Spleen (tissue), 11 donors: ENCODE data around the gene TSC1. TPM values are rescaled to one million over a fixed set of nuclear protein-coding genes. Genes with fewer than 3 reads are reported as not detected.

ENCODE experiments used
- DNase-seq: peaks from one replicate; pipeline ENCODE4 v3.0.0-alpha.2; 2020
- H3K27ac ChIP-seq, 8 donors: fragments of 200-600 bp; sonication (generic) in 7 of 8; 1 replicate in 4 of 8; 2 replicates in 4 of 8; pipeline versions ENCODE4 v1.5.0 to v1.8.0; 2016 to 2021; ENCODE audit warnings: inconsistent platforms in 4 of 8, mild to moderate bottlenecking in 4 of 8, moderate library complexity in 1 of 8
- H3K27me3 ChIP-seq, 7 donors: fragments of 200-600 bp; sonication (generic) in 6 of 7; replicated peaks in 1 of 7; 1 replicate in 4 of 7; 2 replicates in 3 of 7; pipeline versions ENCODE4 v1.5.0 to v1.8.0; 2016 to 2021; ENCODE audit warnings: inconsistent platforms in 3 of 7, mild to moderate bottlenecking in 1 of 7
- H3K36me3 ChIP-seq, 6 donors: fragments of 200-600 bp; sonication (generic) in 5 of 6; 1 replicate in 4 of 6; 2 replicates in 2 of 6; pipeline versions ENCODE4 v1.5.0 to v1.8.0; 2016 to 2021; ENCODE audit warnings: inconsistent platforms in 2 of 6
- H3K4me1 ChIP-seq, 6 donors: fragments of 200-600 bp; sonication (generic) in 5 of 6; 1 replicate in 3 of 6; 2 replicates in 3 of 6; pipeline versions ENCODE4 v1.5.0 to v1.8.0; 2016 to 2021; ENCODE audit warnings: inconsistent platforms in 3 of 6
- H3K4me3 ChIP-seq, 8 donors: fragments of 200-600 bp; sonication (generic) in 7 of 8; 1 replicate in 4 of 8; 2 replicates in 4 of 8; pipeline versions ENCODE4 v1.5.0 to v1.8.0; 2016 to 2021; ENCODE audit warnings: inconsistent platforms in 4 of 8, mild to moderate bottlenecking in 4 of 8, moderate library complexity in 2 of 8
- H3K9me3 ChIP-seq, 8 donors: fragments of 200-600 bp; sonication (generic) in 7 of 8; 1 replicate in 4 of 8; 2 replicates in 4 of 8; pipeline versions ENCODE4 v1.5.0 to v1.8.0; 2016 to 2021; ENCODE audit warnings: inconsistent platforms in 4 of 8
- POLR2A ChIP-seq, 3 donors: fragments of 450-650 bp; IDR thresholded peaks; one replicate each; pipeline ENCODE4 v1.5.1; 2017; ENCODE audit warnings: antibody characterized with exemption in 3 of 3, mild to moderate bottlenecking in 1 of 3
- POLR2AphosphoS5 ChIP-seq, 3 donors: sonication (generic); formaldehyde crosslinking; IDR thresholded peaks; one replicate each; pipeline ENCODE4 v1.5.1; 2017; ENCODE audit warnings: antibody characterized with exemption in 3 of 3
- WGBS, 5 donors: extraction: QIAGEN DNeasy Blood & Tissue Kit in 3 of 5; methylation state at CpG; one replicate each; pipeline versions ENCODE4 v1.1.5 to v1.1.7; 2013 to 2018; 5-methylcytosine and 5-hydroxymethylcytosine counted together
- intact Hi-C: fragments of 100-400 bp; cut with DNase I; formaldehyde crosslinking; loops from one replicate; pipeline ENCODE4 v1.15.0; 2023; ENCODE audit warnings: low total_unique reads
- polyA plus RNA-seq, 3 donors: library from polyadenylated mRNA; stranded (reverse); fragments of 200-250 nt; gene quantifications; one replicate each; pipeline ENCODE4 v1.2.1, GENCODE V29; 2013
- total RNA-seq, 7 donors: library from RNA; depleted of rRNA in 3 of 7; stranded (reverse); fragments of >200 nt in 3 of 7; fragmentation: NEBNext Ultra II Directional in 4 of 7; extraction: Animal tissue kit (Norgen Biotek cat#: 25700) in 4 of 7; gene quantifications; one replicate each; pipeline versions ENCODE4 v1.1.0 to v1.2.1, GENCODE V29; 2016 to 2021
- TF ChIP-seq, protein P1 (sequence below), 11 experiments: fragments of 200-600 bp in 7 of 11; fragments of 450-650 bp in 4 of 11; sonication (generic) in 4 of 11; IDR thresholded peaks in 8 of 11; conservative IDR thresholded peaks in 3 of 11; 1 replicate in 7 of 11; 2 replicates in 4 of 11; pipeline versions ENCODE4 v1.4.0 to v1.8.0; 2016 to 2021; ENCODE audit warnings: antibody characterized with exemption in 11 of 11, inconsistent platforms in 4 of 11, mild to moderate bottlenecking in 1 of 11
- donor health status: healthy with polysubstance abuse.
- donor health status: DM: no; HTN: no; CAD: no; lungs with moderate emphysema.
- donor health status: DM: no; HTN: no; CAD: no.
- donor health status: Bipolar disorder and iron deficiency.
- donor health status: healthy.
- donor health status: DM: no; HTN: no; CAD: no.
- donor health status: DM: yes; HTN: yes; CAD: no.

TSC1 gene
- total and polyA plus RNA-seq, 10 donors = 6.9 to 80.6 (median 51.6) TPM

DNA sequence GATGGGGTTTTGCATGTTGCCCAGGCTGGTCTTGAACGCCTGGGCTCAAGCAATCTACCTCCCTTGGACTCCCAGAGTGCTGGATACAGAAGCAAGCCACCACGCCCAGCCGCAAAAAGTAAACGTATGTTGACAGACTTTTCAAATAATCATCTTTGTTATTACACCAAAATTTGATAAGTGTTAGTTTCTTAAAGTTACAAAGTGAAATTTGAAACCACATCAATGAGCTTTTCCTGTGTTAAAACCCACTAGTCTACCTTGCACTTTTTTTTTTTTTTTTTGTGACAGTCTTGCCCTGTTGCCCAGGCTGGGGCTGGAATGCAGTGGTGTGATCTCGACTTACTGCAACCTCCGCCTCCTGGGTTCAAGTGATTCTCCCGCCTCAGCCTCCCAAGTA, 35.8 kb downstream of the TSC1 start:
- H3K27me3 ChIP-seq = no peaks in the 10 kb centered on the region
- H3K36me3 ChIP-seq = peaks cover 7 to 98% (median 66%) of the 10 kb centered on the region in 6 donors
- H3K4me1 ChIP-seq = peaks cover 0 to 13% (median 0%) of the 10 kb centered on the region in 6 donors
- WGBS, 5 donors = 83 to 88% (median 86%) methylated on average over 7 of the region's 7 CpGs
- H3K9me3 ChIP-seq = no peaks in the 10 kb centered on the region
- DNase-seq = no peak
- intact Hi-C loops = no loop called here
- no peak overlapping the region for H3K4me3 ChIP-seq
- no peak overlapping the region for H3K27ac ChIP-seq
- TF ChIP-seq, protein P1, sequence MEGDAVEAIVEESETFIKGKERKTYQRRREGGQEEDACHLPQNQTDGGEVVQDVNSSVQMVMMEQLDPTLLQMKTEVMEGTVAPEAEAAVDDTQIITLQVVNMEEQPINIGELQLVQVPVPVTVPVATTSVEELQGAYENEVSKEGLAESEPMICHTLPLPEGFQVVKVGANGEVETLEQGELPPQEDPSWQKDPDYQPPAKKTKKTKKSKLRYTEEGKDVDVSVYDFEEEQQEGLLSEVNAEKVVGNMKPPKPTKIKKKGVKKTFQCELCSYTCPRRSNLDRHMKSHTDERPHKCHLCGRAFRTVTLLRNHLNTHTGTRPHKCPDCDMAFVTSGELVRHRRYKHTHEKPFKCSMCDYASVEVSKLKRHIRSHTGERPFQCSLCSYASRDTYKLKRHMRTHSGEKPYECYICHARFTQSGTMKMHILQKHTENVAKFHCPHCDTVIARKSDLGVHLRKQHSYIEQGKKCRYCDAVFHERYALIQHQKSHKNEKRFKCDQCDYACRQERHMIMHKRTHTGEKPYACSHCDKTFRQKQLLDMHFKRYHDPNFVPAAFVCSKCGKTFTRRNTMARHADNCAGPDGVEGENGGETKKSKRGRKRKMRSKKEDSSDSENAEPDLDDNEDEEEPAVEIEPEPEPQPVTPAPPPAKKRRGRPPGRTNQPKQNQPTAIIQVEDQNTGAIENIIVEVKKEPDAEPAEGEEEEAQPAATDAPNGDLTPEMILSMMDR (IDR thresholded peaks at IDR 0.05 in 8 of 11, conservative IDR thresholded peaks at IDR 0.05 in 3 of 11) = no peak
- TF ChIP-seq POLR2A (IDR thresholded peaks at IDR 0.05) = no peak
- no peak for TF ChIP-seq POLR2AphosphoS5 (IDR thresholded peaks at IDR 0.05)

DNA sequence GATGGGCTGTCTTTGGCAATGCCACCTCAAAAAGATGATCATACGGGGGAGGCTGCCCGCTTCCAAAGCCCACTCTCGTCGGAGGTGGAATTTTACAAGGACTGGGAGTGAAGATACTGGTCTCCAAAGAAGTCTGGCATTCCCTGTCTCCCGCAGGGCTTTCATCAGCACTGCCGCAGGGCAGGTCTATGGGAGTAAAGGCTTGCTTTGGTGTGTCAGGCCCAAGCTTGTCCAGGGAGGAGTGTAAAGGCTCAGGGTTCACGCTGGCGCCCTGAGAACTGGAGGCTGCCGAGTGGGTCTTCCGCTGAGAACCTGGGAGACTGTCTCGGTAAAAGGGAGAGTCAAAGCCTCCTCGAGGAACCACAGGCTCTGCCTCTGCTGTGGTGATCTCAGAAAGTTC, 38.7 kb downstream of the TSC1 start:
- Histone ChIP-seq H3K27ac (no peak overlapping the region), H3K4me3 (no peak overlapping the region), H3K4me1 (peaks cover 0 to 25% (median 3%) of the 10 kb centered on the region in 6 donors), H3K36me3 (peaks cover 2 to 95% (median 66%) of the 10 kb centered on the region in 6 donors), H3K27me3 (no peaks in the 10 kb centered on the region), H3K9me3 (no peaks in the 10 kb centered on the region)
- DNase-seq = no peak
- TF ChIP-seq, protein P1 (IDR thresholded peaks at IDR 0.05 in 8 of 11, conservative IDR thresholded peaks at IDR 0.05 in 3 of 11) = no peak
- TF ChIP-seq POLR2AphosphoS5 (IDR thresholded peaks at IDR 0.05) (no peak), POLR2A (IDR thresholded peaks at IDR 0.05) (no peak)
- intact Hi-C loops = no loop called here
- 94 to 97% (median 96%) methylated on average over 12 of the region's 12 CpGs for WGBS, 5 donors

DNA sequence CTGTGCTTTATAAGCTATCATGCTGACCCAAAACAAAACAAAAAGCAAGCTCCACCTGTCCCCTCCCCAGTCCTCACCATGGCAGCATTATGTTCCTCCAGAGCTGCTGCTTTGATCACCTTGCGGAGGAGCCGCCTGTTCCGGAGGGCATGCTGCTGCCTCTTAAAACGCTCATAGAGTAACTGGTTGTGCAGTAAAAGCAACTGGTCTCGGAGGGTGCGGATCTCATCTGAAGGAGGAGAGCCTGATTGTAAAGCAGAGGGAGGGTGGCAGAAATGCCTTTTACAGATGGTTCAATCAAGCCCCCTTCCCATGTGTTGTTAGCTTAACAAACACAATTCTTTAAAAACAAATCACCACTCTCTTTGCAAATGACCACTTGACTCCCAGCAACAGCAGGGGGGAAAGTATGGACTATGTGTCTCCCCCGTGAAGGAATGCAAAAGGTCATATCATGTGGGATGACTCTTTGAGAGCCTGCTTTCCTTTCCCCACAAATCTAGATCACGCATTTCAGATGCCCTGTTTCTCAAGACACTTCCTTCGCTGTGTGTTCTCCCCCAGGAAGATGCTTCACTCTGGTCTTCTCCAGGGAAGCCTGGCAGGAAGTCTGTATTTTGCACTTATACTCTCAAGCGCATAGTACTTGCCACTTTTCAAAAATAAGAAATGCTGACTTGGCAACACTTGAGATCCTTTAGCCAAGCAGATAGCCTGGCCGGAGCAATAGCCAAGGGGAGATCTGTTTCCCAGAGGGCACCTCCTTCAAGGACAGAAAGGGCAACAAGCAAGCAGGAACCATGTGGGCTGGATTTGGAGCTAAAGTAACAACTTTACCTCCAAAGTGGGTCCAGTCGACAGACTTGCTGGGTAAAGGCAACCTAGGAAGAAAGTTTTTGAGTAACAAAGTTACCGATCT, 40.6 kb downstream of the TSC1 start:
- 82 to 92% (median 92%) methylated on average over 13 of the region's 13 CpGs for WGBS, 5 donors
- H3K4me3 ChIP-seq = no peak overlapping the region
- DNase-seq = no peak
- no peaks in the 10 kb centered on the region for H3K27me3 ChIP-seq
- TF ChIP-seq, protein P1 (IDR thresholded peaks at IDR 0.05 in 8 of 11, conservative IDR thresholded peaks at IDR 0.05 in 3 of 11) = no peak
- TF ChIP-seq POLR2AphosphoS5 (IDR thresholded peaks at IDR 0.05) (no peak), POLR2A (IDR thresholded peaks at IDR 0.05) (no peak)
- intact Hi-C loops = no loop called here
- H3K9me3 ChIP-seq = no peaks in the 10 kb centered on the region
- H3K4me1 ChIP-seq = peaks cover 0 to 21% (median 3%) of the 10 kb centered on the region in 6 donors
- peaks cover 0 to 95% (median 67%) of the 10 kb centered on the region in 6 donors for H3K36me3 ChIP-seq
- no peak overlapping the region for H3K27ac ChIP-seq
